Uterus (tissue), 4 donors: ENCODE results near the gene POLR2E. TPM values are rescaled to one million over a fixed set of nuclear protein-coding genes. Genes with fewer than 3 reads are reported as not detected.
"Not testable (repeated sequence)": the region's sequence is repeated elsewhere in the genome, so short reads cannot be mapped to it uniquely, and the experiment has no call there.

Source experiments
- DNase-seq, 2 donors: peaks; one replicate each; pipeline ENCODE4 v3.0.0-alpha.2; 2019 to 2020
- H3K27ac ChIP-seq, 2 donors: fragments of 200-600 bp; sonication (generic); 1 replicate in 1 of 2; 2 replicates in 1 of 2; pipeline ENCODE4 v1.5.1; 2016 to 2018
- H3K27me3 ChIP-seq, 2 donors: fragments of 200-600 bp; sonication (generic); one replicate each; pipeline ENCODE4 v1.5.1; 2018 to 2019; ENCODE audit warnings: control low read depth in 1 of 2
- H3K36me3 ChIP-seq, 2 donors: fragments of 200-600 bp; sonication (generic); one replicate each; pipeline ENCODE4 v1.5.1; 2019; ENCODE audit warnings: control low read depth in 1 of 2
- H3K4me1 ChIP-seq, 2 donors: fragments of 200-600 bp; sonication (generic); one replicate each; pipeline ENCODE4 v1.5.1; 2018 to 2019; ENCODE audit warnings: control low read depth in 1 of 2
- H3K4me3 ChIP-seq, 2 donors: fragments of 200-600 bp; sonication (generic); 1 replicate in 1 of 2; 2 replicates in 1 of 2; pipeline ENCODE4 v1.5.1; 2018 to 2019; ENCODE audit warnings: mild to moderate bottlenecking in 1 of 2
- H3K9me3 ChIP-seq, 2 donors: fragments of 200-600 bp; sonication (generic); one replicate each; pipeline ENCODE4 v1.5.1; 2019; ENCODE audit warnings: control low read depth in 1 of 2
- POLR2A ChIP-seq, 2 donors: fragments of 450-650 bp; IDR thresholded peaks; one replicate each; pipeline ENCODE4 v1.6.1; 2016; ENCODE audit warnings: antibody characterized with exemption in 2 of 2, mild to moderate bottlenecking in 1 of 2, moderate library complexity in 1 of 2
- intact Hi-C: fragments of 100-400 bp; cut with DNase I; formaldehyde crosslinking; loops from one replicate; pipeline ENCODE4 v1.15.1; 2023; ENCODE audit warnings: low total_unique reads
- total RNA-seq, 4 donors: library from RNA; depleted of rRNA in 3 of 4; stranded (reverse); fragments of >200 nt in 3 of 4; gene quantifications; one replicate each; pipeline versions ENCODE4 v1.1.0 to v1.2.4, GENCODE V29; 2014 to 2023
- TF ChIP-seq, protein P1 (sequence below), 4 experiments: fragments of 200-600 bp in 2 of 4; fragments of 450-650 bp in 2 of 4; sonication (generic) in 2 of 4; IDR thresholded peaks; one replicate each; pipeline ENCODE4 v1.5.1; 2016 to 2019; ENCODE audit warnings: antibody characterized with exemption in 4 of 4, mild to moderate bottlenecking in 2 of 4, moderate library complexity in 1 of 4
- donor health status: DM: yes; HTN: yes; CAD: no.

POLR2E gene
- total RNA-seq, 4 donors from 2014 or later, result 13.6 to 112 (median 59.8) TPM

DNA sequence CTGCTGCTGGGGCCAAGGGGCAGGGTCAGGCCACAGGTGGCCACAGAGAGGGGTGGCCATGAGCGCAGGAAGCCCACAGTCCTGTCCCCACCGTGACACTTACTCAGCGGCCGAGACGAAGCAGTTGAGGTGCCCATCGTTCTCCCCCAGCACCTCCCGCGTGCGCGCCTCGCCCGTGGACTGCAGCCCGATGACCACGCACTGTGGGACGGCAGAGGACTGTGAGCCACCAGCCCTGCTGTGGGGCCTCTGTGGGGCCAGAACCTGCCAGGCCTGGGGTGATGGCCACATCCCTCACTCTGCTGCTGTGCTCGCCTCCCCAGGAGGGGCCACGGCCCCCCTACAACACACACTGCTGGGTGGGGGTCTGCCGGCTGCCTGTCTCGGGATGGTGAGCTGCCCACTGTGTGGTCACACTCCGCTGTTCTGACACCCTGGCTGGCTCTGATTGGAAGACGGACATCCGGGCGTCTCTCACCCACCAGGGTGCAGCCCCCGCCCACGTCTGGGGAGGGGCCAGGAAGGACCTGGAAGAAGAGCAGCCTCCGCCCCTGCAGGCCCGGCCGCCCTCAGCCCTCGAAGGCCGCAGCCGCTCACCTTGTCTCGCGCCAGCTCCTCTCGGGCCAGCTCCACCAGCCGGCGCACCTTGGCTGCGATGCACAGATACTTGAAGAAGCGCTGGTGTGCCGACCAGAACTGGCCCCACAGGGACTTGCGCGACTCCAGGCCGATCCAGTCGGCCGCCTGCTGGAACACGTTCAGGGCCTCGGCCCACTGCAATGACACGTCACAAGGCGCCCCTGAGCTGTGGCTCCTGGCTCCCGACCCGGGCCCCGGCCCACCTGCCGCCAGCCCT lies 21.8 kb upstream of the POLR2E start:
- Histone ChIP-seq H3K4me1 (peaks cover 5 to 7% of the 10 kb centered on the region in 2 donors), H3K9me3 (no peaks in the 10 kb centered on the region), H3K27ac (no peak overlapping the region), H3K27me3 (no peaks in the 10 kb centered on the region), H3K36me3 (no peaks in the 10 kb centered on the region), H3K4me3 (no peak overlapping the region)
- intact Hi-C loops, result no loop called here
- no peak for DNase-seq
- no peak for TF ChIP-seq POLR2A (IDR thresholded peaks at IDR 0.05)
- TF ChIP-seq, protein P1, sequence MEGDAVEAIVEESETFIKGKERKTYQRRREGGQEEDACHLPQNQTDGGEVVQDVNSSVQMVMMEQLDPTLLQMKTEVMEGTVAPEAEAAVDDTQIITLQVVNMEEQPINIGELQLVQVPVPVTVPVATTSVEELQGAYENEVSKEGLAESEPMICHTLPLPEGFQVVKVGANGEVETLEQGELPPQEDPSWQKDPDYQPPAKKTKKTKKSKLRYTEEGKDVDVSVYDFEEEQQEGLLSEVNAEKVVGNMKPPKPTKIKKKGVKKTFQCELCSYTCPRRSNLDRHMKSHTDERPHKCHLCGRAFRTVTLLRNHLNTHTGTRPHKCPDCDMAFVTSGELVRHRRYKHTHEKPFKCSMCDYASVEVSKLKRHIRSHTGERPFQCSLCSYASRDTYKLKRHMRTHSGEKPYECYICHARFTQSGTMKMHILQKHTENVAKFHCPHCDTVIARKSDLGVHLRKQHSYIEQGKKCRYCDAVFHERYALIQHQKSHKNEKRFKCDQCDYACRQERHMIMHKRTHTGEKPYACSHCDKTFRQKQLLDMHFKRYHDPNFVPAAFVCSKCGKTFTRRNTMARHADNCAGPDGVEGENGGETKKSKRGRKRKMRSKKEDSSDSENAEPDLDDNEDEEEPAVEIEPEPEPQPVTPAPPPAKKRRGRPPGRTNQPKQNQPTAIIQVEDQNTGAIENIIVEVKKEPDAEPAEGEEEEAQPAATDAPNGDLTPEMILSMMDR (IDR thresholded peaks at IDR 0.05), result no peak

DNA sequence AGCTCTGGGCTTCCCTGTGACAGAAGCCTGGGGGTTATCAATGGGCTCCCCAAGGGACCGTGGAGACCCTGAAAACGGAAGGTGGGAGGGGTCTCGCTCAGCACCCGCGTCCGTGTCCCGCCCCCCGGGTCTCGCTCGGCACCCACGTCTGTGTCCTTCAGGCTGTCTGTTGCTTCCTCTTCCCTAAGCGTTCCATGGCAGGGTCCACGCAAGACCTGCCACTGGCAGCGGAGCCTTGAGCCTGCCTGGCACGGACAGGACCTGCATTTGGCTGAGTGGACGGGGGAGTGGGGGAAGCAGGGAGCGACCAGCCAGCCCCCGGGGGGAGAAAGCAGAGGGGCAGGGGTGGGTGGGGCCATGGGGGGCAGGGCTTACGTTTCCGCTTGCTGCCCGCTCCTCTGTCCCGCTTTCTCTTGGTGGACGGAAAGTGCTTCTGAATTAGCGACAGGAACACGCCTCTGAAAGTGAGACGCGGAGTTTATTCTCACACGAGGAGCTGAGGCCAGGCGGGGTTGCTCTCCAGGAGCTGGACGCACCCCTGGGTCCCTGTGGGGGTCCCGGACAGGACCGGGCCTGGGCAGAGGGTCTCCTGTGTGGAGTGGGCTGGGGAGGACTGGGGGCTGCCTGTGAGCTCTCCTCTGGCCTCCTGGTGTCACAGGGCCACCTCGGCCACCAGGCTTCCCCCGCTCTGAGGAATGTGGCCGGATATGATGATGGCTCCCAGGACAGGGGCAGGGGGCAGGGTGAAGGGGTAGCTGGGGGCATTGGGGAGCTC lies 20.7 kb upstream of the POLR2E start:
- H3K27me3 ChIP-seq, result no peaks in the 10 kb centered on the region
- H3K4me1 ChIP-seq, result peaks cover 5 to 7% of the 10 kb centered on the region in 2 donors
- intact Hi-C loops, result no loop called here
- no peak overlapping the region for H3K4me3 ChIP-seq
- H3K36me3 ChIP-seq, result no peaks in the 10 kb centered on the region
- DNase-seq, result no peak
- H3K9me3 ChIP-seq, result no peaks in the 10 kb centered on the region
- no peak for TF ChIP-seq POLR2A (IDR thresholded peaks at IDR 0.05)
- TF ChIP-seq, protein P1 (IDR thresholded peaks at IDR 0.05), result no peak
- H3K27ac ChIP-seq, result no peak overlapping the region

DNA sequence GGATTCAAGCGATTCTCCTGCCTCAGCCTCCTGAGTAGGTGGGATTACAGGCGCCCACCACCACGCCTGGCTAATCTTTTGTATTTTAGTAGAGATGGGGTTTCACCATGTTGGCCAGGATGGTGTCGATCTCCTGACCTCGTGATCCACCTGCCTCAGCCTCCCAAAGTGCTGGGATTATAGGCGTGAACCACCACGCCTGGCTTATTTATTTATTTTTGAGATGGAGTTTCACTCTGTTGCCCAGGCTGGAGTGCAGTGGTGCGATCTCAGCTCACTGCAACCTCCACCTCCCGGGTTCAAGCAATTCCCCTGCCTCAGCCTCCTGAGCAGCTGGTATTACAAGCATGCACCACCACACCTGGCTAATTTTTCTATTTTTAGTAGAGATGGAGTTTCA lies 19.6 kb upstream of the POLR2E start:
- H3K27ac ChIP-seq, H3K4me1 ChIP-seq, H3K4me3 ChIP-seq, H3K27me3 ChIP-seq, DNase-seq, H3K36me3 ChIP-seq, H3K9me3 ChIP-seq: not testable (repeated sequence)
- intact Hi-C loops, result loop anchor here (5.0 kb wide), 1 partner anchor 78 kb away; no protein-coding TSS in a partner anchor

DNA sequence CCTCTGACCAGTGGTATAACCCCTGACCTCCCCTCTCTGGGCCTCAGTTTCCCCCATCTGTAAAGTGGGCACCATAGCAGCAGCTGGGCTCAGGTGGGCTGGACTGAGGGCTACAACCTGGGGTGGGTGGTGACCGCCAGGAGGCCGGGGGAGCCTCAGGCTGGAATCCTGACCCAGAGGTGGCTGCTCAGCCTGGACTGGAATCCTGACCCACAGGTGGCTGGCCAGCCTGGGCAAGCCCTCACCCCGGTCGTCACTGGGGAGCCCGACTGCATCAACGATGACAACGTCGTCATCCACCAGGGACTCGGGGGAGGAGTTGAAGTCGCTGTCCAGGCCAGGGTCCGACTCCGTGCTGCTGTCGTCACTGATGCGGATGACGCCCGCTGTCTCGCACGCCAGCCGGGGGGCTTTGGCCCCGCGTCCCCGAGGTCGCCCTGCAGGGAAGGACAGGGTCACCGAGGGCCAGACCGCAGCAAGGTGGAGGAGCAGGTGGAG lies 18.9 kb upstream of the POLR2E start:
- H3K9me3 ChIP-seq, result no peaks in the 10 kb centered on the region
- peak overlapping the region; percentile 71 to 72 for H3K27ac ChIP-seq
- peak in 1 of 2 donors; percentile 31 for DNase-seq
- no peaks in the 10 kb centered on the region for H3K36me3 ChIP-seq
- peaks cover 5 to 7% of the 10 kb centered on the region in 2 donors for H3K4me1 ChIP-seq
- no peaks in the 10 kb centered on the region for H3K27me3 ChIP-seq
- intact Hi-C loops, result loop anchor here (5.0 kb wide), 1 partner anchor 78 kb away; no protein-coding TSS in a partner anchor
- no peak for TF ChIP-seq POLR2A (IDR thresholded peaks at IDR 0.05)
- TF ChIP-seq, protein P1 (IDR thresholded peaks at IDR 0.05), result no peak
- no peak overlapping the region for H3K4me3 ChIP-seq

DNA sequence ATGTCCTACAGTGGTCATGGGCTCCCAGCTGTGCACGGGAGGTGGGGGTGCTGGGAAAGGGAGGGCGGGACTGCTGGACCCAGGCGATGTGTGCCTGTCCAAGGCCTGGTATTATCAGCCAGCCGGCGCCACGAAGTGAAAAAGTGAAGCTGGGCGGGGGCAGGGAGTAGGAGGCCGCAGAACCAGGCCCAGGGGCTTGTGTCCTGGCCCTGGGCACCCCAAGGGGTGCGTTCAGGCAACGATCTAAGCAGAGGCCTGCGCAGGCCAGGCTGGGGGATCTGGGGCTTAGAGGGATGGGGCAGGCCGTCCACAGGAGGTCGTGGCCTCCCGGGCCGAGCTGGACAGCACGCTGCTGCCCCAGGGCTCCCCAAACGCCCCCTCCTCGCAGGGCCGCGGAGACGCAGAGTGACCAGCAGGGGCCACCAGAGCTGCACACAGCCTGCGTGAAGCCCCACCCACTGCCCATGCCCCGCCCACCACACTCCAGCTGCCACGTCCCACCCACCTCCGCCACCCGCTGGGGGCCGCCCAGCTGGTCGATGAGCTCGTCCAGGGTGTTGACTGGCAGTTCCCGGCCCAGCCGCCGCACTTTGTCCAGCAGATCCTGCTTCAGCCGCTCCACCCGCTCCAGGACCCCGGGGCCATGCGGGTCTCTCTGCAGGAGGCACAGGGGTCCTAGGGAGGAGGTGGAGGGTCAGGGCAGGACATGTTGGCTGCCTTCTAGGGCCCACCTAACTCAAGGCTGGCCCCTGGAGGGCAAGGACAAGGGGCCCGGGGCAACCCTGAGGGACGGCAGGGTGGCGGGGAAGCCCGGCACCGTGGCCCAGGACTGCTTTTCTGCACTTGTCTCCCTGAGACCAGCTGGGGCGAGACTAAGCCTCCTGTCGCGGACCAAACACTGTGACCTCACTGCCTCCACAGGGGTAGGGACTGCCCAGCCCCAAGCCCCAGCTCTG lies 18.1 kb upstream of the POLR2E start:
- Histone ChIP-seq H3K36me3 (no peaks in the 10 kb centered on the region), H3K9me3 (no peaks in the 10 kb centered on the region), H3K27me3 (no peaks in the 10 kb centered on the region), H3K4me1 (peaks cover 5 to 7% of the 10 kb centered on the region in 2 donors), H3K4me3 (no peak overlapping the region), H3K27ac (peak overlapping the region; percentile 71 to 72)
- peak; percentile 27 to 39 for TF ChIP-seq POLR2A (IDR thresholded peaks at IDR 0.05)
- TF ChIP-seq, protein P1 (IDR thresholded peaks at IDR 0.05), result peak; percentile 96 to 97 (median 96)
- intact Hi-C loops, result loop anchor here (5.0 kb wide), 1 partner anchor 79 kb away; no protein-coding TSS in a partner anchor
- peak; percentile 95 to 97 for DNase-seq
